Keratinocyte (primary cell): ENCODE results near the gene SCARF2. TPM values are rescaled to one million over a fixed set of nuclear protein-coding genes. Genes with fewer than 3 reads are reported as not detected.

Experiments used
- DNase-seq: peaks from one replicate; pipeline ENCODE4 v3.0.0-alpha.2; 2011; ENCODE audit warnings: low read depth, missing footprints, low spot score
- FAIRE-seq: peaks from 2 replicates; lab custom pipeline; 2011; peaks lifted over from hg19 to GRCh38; lab: Jason Lieb, UNC
- H2AFZ ChIP-seq: 2 replicates; pipeline ENCODE4 v1.6.0; 2012; ENCODE audit warnings: low read length, control low read depth, inconsistent platforms; ENCODE audit not compliant: control insufficient read depth
- H3K27ac ChIP-seq: 2 replicates; pipeline ENCODE4 v1.5.1; 2011; ENCODE audit warnings: low read length; ENCODE audit not compliant: control insufficient read depth, insufficient read depth
- H3K27me3 ChIP-seq: 3 replicates; pipeline ENCODE4 v1.6.0; 2011; ENCODE audit warnings: low read length; ENCODE audit not compliant: control insufficient read depth, insufficient read depth; ENCODE audit errors: extremely low read depth
- H3K36me3 ChIP-seq, 2 experiments: 2 replicates in 1 of 2; 3 replicates in 1 of 2; pipeline ENCODE4 v1.5.1; 2011; ENCODE audit warnings: low read length in 2 of 2, mild to moderate bottlenecking in 1 of 2; ENCODE audit not compliant: control insufficient read depth in 2 of 2, insufficient read depth in 2 of 2; ENCODE audit errors: extremely low read depth in 1 of 2
- H3K4me1 ChIP-seq: 3 replicates; pipeline ENCODE4 v1.5.1; 2011; ENCODE audit warnings: low read length; ENCODE audit not compliant: control insufficient read depth, insufficient read depth; ENCODE audit errors: extremely low read depth
- H3K4me2 ChIP-seq: 3 replicates; pipeline ENCODE4 v1.6.0; 2011; ENCODE audit warnings: low read depth, low read length; ENCODE audit not compliant: control insufficient read depth, insufficient read depth; ENCODE audit errors: extremely low read depth
- H3K4me3 ChIP-seq, 3 experiments: fragments of 200-600 bp in 1 of 3; sonication (generic) in 1 of 3; 2 replicates in 2 of 3; 3 replicates in 1 of 3; pipeline ENCODE4 v1.5.1; 2011 to 2016; ENCODE audit warnings: low read length in 3 of 3, mild to moderate bottlenecking in 3 of 3, control low read depth in 2 of 3, inconsistent platforms in 1 of 3, low read depth in 1 of 3, mixed read lengths in 1 of 3, mixed run types in 1 of 3, moderate library complexity in 1 of 3; ENCODE audit not compliant: control insufficient read depth in 2 of 3, insufficient read depth in 2 of 3; ENCODE audit errors: extremely low read depth in 1 of 3
- H3K79me2 ChIP-seq: 2 replicates; pipeline ENCODE4 v1.6.0; 2012; ENCODE audit warnings: low read length; ENCODE audit not compliant: control insufficient read depth, insufficient read depth
- H3K9ac ChIP-seq: 3 replicates; pipeline ENCODE4 v1.6.0; 2011; ENCODE audit warnings: low read length; ENCODE audit not compliant: control insufficient read depth, insufficient read depth; ENCODE audit errors: extremely low read depth
- H3K9me1 ChIP-seq: 3 replicates; pipeline ENCODE4 v1.6.0; 2011; ENCODE audit warnings: low read length; ENCODE audit not compliant: control insufficient read depth, insufficient read depth; ENCODE audit errors: extremely low read depth
- H3K9me3 ChIP-seq: 2 replicates; pipeline ENCODE4 v1.5.1; 2012; ENCODE audit warnings: low read depth, low read length; ENCODE audit not compliant: control insufficient read depth
- H4K20me1 ChIP-seq: 3 replicates; pipeline ENCODE4 v1.6.0; 2011; ENCODE audit warnings: low read length; ENCODE audit not compliant: control insufficient read depth, insufficient read depth; ENCODE audit errors: extremely low read depth
- CTCF ChIP-seq, 3 experiments: IDR thresholded peaks in 1 of 3; conservative IDR thresholded peaks in 1 of 3; optimal IDR thresholded peaks in 1 of 3; 2 replicates in 2 of 3; 3 replicates in 1 of 3; pipeline versions ENCODE3 to v1.5.1; 2011; ENCODE audit warnings: low read length in 3 of 3, mild to moderate bottlenecking in 3 of 3, moderate library complexity in 2 of 3, control low read depth in 1 of 3, inconsistent platforms in 1 of 3; ENCODE audit not compliant: insufficient read depth in 2 of 3; ENCODE audit errors: extremely low read depth in 1 of 3
- EZH2 ChIP-seq: IDR thresholded peaks from one replicate; pipeline ENCODE4 v1.6.1; 2012; ENCODE audit warnings: inconsistent platforms, mild to moderate bottlenecking, low read length, moderate library complexity
- dilution Hi-C: fragments of 300-500 bp; cut with MboI; formaldehyde crosslinking; loops from one replicate; pipeline ENCODE4 v1.7.0; 2020; ENCODE audit warnings: low sequenced_read_pairs; ENCODE audit not compliant: extremely low pct_ligation_motif_present
- polyA plus RNA-seq, 5 experiments: library from polyadenylated mRNA; depleted of rRNA in 3 of 5; stranded (reverse) in 3 of 5; stranded (forward) in 1 of 5; unstranded in 1 of 5; fragments of >200 nt; gene quantifications; 1 replicate in 1 of 5; 2 replicates in 3 of 5; 3 replicates in 1 of 5; pipeline versions ENCODE4 v1.2.1 to v1.2.3, GENCODE V29; 2011 to 2012; ENCODE audit warnings: missing spikeins in 2 of 5, low read depth in 1 of 5, low replicate concordance in 1 of 5

SCARF2 gene
- polyA plus RNA-seq, 1 donor (not counting 4 experiments of a cell fraction or from before 2014, with no cell fraction given), result 0.05 TPM

- Histone ChIP-seq H3K9ac (no peak overlapping the region), H4K20me1 (no peaks in the 10 kb centered on the region), H3K9me1 (no peaks in the 10 kb centered on the region), H3K27ac (no peak overlapping the region), H3K4me2 (no peak overlapping the region), H3K4me1 (no peaks in the 10 kb centered on the region), H3K36me3 (peaks cover 8 to 25% of the 10 kb centered on the region in 2 experiments), H3K79me2 (no peaks in the 10 kb centered on the region), H3K9me3 (no peaks in the 10 kb centered on the region), H3K27me3 (no peaks in the 10 kb centered on the region), H3K4me3 (no peak overlapping the region), H2AFZ (no peak overlapping the region)
- DNase-seq, result no peak
- dilution Hi-C loops, result no loop called here
- no peak for TF ChIP-seq EZH2
- no peak for TF ChIP-seq CTCF (optimal IDR thresholded peaks at IDR 0.05 in 1 of 3, IDR thresholded peaks at IDR 0.05 in 1 of 3, conservative IDR thresholded peaks at IDR 0.05 in 1 of 3; ENCODE audit: extremely low read depth in 1 of 3, insufficient read depth in 2 of 3, low read length in 3 of 3)
- no peak for FAIRE-seq
Observed at GRCh38 chr22:20405291-20405930, 32.2 kb downstream of the SCARF2 start.

GRCh38 chr22:20404881-20405280, 32.7 kb downstream of the SCARF2 start:
- Histone ChIP-seq H3K27ac (no peak overlapping the region), H3K4me3 (no peak overlapping the region), H4K20me1 (no peaks in the 10 kb centered on the region), H3K27me3 (no peaks in the 10 kb centered on the region), H3K9me3 (no peaks in the 10 kb centered on the region), H3K4me1 (no peaks in the 10 kb centered on the region), H3K36me3 (peaks cover 8 to 25% of the 10 kb centered on the region in 2 experiments), H2AFZ (no peak overlapping the region), H3K4me2 (no peak overlapping the region), H3K9ac (no peak overlapping the region), H3K79me2 (no peaks in the 10 kb centered on the region), H3K9me1 (no peaks in the 10 kb centered on the region)
- DNase-seq, result no peak
- dilution Hi-C loops, result no loop called here
- no peak for TF ChIP-seq EZH2
- no peak for TF ChIP-seq CTCF (optimal IDR thresholded peaks at IDR 0.05 in 1 of 3, IDR thresholded peaks at IDR 0.05 in 1 of 3, conservative IDR thresholded peaks at IDR 0.05 in 1 of 3; ENCODE audit: extremely low read depth in 1 of 3, insufficient read depth in 2 of 3, low read length in 3 of 3)
- no peak for FAIRE-seq
